ENCODE measurements around the gene ATP9B.

ATP9B gene

DNA sequence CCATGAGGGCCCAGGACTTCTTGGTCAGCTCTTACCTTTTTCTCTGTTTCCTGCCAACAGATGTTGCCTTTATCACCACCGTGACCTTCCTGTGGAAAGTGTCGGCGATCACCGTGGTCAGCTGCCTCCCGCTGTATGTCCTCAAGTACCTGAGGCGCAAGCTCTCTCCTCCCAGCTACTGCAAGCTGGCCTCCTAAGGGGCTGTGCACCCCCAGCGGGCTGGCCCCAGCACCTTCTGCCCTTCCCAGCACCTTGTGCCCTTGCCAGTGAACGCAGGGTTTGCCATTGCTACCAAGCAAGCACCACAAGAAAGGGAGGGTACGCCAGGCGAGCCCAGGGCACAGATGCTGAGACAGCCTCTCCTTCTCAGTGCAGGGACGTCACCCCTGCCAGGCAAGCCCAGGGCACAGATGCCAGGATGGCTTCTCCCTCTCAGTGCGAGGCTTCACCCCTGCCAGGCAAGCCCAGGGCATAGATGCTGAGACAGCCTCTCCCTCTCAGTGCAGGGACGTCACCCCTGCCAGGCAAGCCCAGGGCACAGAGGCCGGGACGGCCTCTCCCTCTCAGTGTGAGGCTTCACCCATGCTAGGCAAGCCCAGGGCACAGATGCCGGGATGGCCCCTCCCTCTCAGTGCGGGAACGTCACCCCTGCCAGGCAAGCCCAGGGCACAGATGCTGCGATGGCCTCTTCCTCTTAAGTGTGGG is 308.1 kb downstream of the ATP9B start:
- TF ChIP-seq CTCF (IDR thresholded peaks at IDR 0.05; ENCODE audit: low read depth, low read length): no peak

DNA sequence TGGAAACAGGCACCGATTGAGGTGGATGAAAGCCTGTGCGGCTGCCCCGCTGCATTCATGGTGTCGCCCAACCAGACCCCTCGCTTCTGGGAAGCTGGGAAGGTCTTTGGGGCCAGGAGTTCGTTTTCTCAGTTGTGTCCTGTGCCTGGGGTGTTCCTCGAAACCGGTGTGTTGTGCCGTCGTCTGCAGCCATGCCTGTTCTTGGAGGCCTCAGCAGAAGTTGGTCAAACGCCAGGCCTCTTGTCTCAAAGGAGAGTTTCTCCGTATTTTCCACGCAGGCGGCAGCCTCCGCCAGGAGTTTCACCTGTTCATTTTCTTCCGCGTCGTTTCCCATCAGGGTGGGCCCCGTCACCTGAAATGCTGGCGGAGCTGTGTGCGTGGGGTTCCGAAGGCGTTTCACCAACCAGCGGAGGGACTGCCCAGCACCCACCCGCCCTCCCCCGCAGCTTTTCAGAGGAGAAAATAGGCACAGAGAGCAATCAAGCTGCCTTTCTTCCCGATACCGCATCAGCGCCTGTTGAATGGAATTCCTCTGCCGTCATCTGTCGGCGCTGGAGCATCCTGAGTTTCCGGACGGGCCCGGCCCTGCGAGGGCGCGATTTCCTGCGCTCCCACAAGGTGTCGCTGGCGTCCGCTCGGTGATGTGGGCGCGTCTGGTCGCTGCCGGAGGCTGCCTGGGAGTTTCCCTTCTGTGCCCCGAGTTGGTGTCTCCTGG is 309.5 kb downstream of the ATP9B start:
- TF ChIP-seq CTCF (IDR thresholded peaks at IDR 0.05; ENCODE audit: low read depth, low read length): peak; percentile 96
- DNase-seq (ENCODE audit: extremely low read depth, low read depth): no peak

More for the DNA sequence above, 308.1 kb downstream of the ATP9B start:
- DNase-seq (ENCODE audit: extremely low read depth, low read depth): no peak

DNA sequence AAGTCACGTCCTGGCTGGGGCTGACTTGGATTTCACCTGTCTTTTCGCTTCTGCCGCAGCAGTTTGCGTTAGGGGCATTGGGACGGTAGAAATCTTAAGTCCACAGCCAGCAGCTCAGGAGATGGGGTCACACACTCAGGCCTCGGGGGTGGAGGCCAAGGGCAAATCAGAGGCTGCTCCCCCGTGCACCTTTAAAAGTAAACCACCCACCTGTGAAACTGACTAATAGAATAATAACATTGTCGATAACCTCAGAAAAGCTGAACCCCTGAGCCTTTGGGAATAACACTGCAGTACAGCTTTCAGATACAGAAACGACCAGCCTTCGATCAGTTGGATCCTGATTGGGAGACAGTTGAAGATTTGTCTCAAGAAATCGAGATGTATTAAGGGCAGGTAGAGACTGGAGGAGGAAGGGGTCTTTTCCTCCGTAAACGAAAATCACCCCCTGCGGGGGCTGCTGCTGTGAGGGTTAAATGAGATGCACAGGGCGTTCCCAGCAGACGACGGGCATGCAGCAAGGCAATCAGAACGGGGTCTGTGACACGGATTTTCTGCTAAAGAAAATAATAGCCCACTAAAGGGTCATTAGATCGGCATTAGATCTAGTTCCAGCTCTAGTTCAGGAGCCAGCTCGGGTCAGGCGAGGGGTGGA is 310.2 kb downstream of the ATP9B start:
- no peak for TF ChIP-seq CTCF (IDR thresholded peaks at IDR 0.05; ENCODE audit: low read depth, low read length)
- no peak for DNase-seq (ENCODE audit: extremely low read depth, low read depth)

DNA sequence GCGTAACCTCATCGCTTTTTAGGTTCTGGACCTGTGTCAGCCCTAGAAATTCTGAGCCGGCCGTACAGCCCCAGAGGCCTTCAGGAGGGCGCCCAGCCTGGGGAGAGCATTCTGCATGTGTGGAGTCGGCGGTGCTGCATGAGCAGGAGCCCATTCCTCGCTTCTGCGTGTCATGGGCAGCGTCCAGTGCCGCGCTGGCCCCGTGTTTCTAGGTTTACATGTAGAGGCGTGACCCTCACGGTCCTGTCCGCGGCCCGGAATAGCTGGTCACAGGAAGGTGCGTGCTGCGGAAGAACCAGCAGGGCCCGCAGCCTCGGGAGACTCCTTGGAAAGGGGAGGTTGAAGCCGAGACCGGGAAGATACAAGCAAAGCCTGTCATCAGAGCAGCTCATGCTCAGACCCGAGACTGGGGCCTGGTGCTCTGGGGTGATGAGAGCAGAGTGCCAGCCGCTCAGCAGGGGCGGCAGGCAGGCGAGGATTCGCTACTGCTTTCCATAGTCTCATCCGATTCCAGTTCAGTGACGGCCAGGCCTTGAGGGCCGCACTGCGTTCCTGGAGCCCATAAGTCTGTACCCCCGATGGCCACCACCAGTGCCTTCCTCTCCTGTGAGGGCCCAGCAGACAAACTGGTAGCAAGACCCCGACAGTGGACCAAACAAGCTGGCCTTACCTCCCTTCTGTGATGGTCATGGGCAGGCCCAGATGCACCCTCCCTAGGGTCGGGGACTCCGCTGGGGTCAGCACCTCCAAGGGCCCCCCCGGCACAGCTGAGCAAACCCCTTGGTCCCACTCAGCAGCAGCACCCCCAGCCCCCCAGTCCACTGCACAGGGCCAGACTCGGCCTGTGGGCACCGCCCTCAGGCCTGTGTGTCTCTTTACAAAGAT is 311.0 kb downstream of the ATP9B start:
- DNase-seq (ENCODE audit: extremely low read depth, low read depth): no peak
- no peak for TF ChIP-seq CTCF (IDR thresholded peaks at IDR 0.05; ENCODE audit: low read depth, low read length)

- DNase-seq (ENCODE audit: extremely low read depth, low read depth): no peak
- TF ChIP-seq CTCF (IDR thresholded peaks at IDR 0.05; ENCODE audit: low read depth, low read length): peak; percentile 85
These were observed 311.9 kb downstream of the ATP9B start for GRCh38 chr18:79380816-79381806.

- TF ChIP-seq CTCF (IDR thresholded peaks at IDR 0.05; ENCODE audit: low read depth, low read length): no peak
- no peak for DNase-seq (ENCODE audit: extremely low read depth, low read depth)
These were observed 312.7 kb downstream of the ATP9B start for GRCh38 chr18:79381811-79382311.
